MV-4-11 (cell line): Measurements from ENCODE around the gene SMPD4.
"Not testable (repeated sequence)": the region's sequence is repeated elsewhere in the genome, so short reads cannot be mapped to it uniquely, and the experiment has no call there.

ENCODE experiments used
- DNase-seq: peaks from one replicate; lab custom pipeline; 2025; lab: John Stamatoyannopoulos, UW

SMPD4 gene

DNA sequence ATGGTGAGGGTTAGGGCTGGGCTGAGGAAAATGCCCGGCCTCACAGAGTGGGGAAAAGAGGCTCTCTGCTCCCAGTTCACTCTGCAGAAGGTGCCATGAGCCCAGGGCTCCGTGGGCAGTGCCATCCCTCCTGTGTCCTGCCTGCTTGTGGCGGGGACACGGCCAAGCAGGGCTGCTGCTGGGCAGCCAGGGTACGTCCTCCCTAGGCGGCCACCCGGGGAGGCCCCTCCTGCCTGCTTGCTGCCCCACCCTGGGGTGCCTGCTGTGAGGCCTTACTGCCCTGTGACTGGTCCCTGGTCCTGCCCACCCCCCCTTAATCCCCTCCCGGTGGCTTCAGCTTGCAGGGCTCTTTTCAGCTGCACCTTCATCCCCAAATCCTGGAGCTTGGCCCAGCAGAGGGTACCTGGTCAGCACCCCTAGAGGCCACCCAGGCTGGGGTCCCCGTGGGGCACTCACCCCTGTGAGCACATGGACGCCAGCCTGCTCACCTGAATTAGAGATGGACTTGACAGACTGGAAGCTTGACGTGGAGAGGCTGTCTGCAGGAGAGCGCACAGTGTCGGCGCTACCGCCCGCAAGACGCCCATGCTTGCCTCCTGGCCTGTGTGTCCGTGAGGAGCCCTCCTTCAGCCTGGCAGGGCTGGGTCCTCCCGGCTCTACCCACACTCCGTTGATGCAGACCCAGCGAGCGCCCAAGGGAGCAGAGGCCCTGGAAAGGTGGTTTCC is 39.6 kb downstream of the SMPD4 start:
- not testable (repeated sequence) for DNase-seq

DNA sequence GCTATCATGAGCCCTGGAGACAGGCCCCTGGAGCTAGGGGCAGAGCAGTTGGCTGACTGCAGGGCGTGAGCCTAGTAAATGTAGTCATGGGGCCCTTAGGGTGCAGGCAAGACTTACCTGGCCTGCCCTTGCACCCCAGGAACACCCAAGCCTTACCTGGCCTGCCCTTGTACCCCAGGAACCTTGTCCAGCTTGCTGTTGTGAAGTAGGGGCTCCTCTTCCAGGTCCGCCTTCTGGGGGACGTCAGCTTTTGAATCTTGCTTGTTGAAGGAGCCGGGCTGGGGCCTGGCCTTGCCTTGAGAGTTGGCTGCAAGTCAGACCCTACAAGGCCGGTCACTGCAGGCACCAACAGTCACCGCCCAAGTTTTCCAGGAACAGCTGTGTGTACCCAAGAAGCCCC is 40.4 kb downstream of the SMPD4 start:
- not testable (repeated sequence) for DNase-seq

DNA sequence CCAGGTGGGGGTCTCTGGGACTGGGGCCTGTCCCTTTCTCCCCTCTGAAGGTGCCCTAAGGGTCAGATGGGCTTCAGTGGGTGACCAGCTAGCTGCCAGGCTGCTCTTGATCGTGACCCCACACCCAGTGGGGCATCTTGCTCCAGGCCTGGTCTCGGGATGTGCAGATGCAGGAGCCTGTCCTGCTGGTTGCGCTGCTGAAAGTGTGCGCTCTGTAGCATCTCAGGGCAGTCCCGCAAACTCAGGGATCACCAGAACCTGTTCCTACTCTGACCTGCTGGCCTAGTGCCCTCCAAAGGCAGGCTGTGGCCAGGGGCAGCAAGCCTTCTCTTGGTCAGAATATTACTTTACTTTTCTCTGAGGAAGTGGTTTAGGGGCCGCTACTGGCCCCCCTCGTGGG is 40.9 kb downstream of the SMPD4 start:
- DNase-seq: not testable (repeated sequence)

DNA sequence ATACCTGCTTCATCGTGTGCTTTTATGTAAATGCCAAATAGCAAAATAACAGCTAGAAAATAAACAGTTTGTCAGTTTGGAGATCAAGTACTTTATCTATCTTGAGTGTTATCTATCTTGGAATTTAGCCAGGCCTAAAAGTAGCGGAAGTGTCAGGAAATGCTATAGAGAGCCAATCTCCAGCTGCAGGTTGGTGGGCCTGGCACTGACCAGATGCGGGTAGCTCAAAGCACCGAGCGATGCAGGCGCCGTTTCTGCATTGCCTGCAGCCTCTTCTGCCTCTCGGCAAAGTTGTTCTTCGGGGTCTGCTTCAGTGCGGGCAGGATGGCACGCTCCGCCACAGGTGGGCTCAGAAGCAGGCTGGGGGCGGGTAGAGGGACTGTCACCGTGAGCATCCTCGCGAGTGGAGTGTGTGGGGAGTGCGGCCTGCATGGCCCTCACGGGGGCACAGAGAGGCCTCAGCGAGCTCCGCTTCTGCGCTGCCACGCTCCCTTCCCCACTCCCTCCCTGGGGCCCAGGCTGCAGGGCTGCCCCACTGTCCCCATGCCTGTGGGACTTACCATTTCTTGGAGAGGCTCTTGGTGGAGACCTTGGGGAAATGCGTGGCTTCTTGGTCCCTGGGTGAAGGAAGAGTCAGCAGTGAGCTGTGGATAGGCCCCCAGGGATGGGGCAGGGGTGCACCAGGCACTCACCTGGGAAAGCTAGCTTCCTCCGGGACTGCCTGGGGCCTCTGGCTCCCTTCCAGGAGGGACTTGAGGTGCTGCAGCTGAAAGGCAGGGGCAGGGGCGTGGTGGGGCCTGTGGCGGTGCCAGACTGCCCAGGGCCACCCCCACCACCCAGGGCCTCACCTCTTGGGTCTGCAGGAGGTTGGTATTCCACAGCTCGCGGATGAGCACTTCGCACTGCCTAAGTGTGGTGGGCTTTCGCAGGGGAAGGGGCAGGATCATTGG is 41.8 kb downstream of the SMPD4 start:
- not testable (repeated sequence) for DNase-seq

DNA sequence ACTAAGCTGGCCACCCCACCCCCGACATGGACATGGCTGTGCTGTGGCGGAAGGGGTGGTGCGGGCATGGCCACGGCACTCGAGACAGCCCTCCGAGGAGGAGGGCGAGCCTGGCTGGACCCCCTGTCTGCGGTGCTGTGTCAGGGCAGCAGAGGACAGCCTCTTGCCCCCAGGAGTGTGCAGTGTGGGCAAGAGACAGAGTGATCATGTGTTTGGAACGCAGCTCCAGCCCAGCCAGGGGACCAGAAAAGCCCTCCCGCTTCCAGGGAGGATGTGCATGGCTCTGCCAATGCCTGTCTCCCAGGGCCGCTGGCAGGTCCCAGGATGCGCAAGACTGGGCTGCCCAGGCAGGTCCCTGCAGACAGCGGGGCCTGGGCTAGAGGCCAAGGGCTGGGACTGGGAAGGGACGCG is 42.6 kb downstream of the SMPD4 start:
- DNase-seq: not testable (repeated sequence)

DNA sequence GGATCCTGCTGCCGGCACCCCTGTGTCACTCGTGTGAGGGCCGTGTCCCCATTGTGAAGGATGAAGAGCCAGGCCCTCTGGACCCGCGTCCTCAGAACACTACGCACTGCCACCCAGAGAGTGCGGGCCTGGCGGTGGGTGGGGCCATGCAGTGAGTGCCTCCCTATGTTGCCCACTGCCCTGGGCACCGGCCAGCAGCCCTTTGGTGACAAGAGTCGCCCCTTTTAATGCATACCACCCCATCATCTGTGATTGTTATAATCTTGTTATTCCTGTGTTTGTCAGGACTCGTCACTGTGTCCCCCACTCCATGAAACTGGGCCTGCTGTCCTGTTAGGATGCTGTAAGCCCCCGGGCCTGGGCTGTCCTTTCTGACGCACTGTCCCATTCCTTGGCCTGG is 43.1 kb downstream of the SMPD4 start:
- DNase-seq: not testable (repeated sequence)

DNA sequence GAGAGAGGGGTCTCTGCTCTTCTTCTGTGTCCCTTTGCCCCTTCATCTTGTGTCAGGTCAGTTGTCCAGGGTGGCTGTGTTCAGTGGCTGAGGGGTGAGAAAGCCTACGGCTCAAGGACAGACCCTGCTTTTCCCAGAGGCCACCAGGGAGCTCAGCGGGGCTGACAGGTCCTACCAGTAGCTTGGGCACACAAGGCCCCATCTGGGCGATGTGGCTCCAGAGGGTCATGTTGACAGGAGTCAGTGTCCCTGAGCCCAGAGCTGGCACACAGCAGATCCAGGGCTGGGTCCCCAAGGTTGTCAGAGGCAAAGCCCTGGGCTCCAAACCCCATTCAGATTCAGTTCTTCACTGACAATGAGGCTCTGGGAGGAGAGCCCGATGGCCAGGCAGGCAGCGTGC is 44.3 kb downstream of the SMPD4 start:
- not testable (repeated sequence) for DNase-seq

DNA sequence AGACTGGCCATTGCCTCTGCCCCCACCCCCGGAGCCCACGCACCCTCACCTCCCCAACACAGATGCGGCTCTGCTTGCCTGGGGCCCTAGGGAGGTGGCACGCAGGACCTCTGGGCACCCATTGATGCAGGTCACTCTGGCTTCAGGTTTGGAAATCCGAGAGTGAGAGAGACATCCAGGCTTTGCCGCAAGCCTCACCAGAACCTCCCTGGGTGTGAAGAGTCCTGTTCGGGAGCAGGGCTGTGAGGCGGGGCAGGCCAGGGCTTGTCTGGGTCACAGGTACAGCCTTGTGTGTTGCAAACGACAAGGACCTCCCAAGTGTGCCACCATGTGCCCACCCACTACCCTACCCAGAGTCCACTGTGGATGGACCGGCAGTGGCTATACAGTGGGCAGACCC is 44.9 kb downstream of the SMPD4 start:
- DNase-seq: not testable (repeated sequence)

DNA sequence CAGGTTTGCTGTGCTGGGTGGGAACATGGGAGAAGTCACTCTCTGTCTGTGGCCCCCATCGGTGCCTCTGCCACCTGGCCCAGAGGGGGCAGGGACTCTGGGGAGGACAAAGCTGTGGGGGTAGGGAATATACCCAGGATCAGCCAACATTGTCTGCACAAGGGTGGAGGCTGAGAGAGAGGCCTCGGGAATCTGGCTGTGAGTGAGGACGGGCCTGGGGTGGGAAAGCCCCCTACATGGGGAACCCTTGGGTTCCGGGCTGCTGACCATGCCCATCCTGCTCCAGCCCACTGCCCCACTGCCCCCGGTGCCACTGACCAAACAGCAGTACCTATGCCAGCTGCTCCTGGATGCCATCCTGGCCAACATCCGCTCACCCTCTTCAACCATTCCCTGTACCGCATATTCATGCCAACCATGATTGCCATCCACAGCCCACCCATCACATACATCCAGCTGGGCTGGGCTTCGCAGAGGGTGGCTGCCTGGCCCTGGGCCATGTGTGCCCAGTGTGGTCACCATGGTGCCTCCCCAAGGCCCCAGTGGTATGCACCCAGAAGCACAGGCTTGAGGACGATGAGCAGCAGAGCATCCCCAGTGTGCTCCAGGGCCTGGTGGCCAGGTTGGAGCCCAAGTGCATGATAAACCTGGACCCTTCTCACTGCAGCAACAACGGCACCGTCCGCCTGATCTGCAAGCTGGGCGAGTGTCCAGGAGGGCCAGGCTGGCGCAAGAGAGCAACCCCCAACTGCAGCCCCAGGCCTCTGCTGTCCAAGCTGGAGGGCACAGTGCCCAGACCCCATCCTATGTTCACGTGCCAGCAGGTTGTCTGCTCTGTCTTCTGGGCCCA is 45.5 kb downstream of the SMPD4 start:
- DNase-seq: no peak

DNA sequence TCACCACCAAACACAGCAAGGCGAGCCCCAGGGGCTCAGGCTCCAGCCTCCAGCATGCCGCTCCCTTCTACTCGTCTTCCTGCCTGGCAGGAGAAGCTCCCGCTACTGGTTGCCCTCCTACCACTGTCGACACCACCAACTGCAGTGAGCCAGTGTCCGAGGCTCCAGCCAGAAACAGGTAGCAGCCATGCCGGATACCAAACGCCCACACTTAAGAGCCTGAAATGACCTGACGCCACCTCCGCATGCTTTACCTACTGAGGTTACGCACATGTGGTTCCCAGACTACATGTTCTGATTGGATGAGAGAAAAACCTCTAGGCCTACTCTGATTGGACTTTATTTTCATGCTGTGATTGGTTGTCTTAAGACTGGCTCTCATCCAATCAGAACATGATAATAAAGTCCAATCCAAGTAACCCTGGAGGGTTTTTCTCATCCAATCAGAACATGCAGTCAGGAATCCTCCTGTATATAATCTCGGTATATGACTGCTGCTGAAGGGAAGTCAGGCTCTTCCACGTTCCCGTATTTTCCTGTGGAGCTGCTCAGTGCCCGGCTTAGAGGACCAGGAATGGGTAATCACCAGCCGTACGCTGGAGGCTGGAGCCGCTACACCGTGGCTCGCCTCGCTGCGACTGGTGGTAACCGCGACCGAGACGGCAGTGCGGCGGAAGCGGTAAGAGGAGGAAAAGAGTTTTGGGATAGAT is 52.1 kb downstream of the SMPD4 start, which contains the start of gene POTEF:
Gene POTEF, minus strand, starts transcription at position 103 of the 710 bp plus-strand sequence. CDS start 8,707 bp downstream, outside the sequence.
- DNase-seq: not testable (repeated sequence)

DNA sequence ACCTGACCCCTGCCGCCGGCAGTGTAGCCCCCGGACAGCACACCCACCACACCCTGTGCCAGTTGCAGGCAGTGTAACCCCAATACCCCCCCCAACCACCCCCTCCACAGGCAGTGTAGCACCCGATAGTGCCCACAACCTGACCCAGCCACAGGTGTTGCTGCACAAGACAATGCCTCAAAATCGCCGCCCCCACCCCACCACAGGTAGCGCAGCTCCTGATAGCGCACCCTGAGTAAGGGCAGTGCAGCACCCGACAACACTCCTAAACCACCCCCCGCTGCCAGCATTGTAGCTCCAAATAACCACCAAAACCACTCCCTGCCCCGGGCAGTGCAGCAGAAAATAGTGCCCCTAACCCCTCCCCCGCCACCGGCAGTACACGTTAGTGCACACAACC is 52.9 kb downstream of the SMPD4 start:
- DNase-seq: not testable (repeated sequence)

DNA sequence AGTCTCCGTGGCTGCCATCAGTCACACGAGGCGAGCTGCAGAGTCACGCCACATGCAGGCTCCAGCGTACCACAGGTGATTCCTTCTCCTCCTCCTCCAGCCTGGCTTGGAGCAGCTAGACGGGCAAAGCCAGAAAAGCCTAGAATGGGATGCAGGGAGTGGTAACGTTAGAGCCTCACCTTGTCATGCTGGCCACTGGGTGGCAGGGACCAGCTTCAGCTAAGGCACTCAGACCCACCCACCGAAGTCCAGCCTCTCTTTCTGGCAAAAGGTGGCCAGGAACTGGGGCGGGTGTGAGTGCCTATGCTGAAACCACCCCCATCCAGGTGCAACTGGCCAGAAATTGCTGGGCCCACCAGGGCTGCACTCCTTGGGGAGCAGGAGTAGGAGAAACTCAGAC is 53.7 kb downstream of the SMPD4 start:
- not testable (repeated sequence) for DNase-seq

DNA sequence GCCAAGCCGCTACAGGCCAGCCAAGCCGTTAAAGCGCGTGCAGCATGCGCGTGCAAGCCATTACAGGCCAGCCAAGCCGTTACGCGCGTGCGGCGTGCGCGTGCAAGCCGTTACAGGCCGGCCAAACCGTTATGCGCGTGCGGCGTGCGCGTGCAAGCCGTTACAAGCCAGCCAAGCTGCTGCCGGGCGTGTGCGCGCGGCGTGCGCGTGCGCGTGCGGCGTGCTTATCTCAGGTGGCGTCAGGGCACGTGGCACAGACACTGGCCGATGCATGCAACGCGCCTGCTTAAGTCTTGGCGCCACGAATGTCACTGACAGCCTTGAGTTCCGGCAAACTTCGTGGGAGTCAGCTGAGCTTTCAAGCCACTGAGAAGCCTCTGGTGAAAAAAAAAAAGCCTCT is 60.5 kb downstream of the SMPD4 start:
- not testable (repeated sequence) for DNase-seq

DNA sequence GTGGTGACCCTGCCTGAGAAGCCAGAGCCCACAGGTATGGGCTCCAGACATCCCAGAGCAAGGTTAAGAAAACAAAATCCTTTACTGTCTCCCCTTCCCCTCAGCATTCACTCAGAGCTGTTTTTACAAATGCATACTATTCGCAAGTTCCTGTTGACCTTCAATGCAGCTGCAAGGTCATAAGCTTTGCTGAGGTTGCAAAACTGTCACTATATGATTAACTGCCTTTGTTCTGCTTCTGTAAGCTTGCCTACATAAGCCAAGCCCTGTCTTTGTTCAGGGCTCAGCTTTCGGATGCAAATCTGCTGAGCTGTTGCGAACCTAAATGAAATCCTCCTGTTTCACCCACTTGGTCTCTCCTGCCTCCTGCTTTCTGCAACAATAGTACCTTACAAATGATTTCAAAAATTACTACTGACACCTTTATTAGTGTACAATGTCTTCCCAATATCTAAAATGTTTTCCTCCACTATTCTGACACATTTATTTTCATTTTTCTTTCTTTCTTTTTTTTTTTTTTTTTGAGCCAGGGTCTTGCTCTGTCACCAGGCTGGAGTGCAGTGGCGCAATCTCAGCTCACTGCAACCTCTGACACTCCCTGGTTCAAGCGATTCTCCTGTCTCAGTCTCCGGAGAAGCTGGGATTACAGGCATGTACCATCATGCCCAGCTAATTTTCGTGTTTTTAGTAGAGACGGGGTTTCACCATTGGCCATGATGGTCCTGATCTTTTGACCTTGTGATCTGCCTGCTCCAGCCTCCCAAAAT is 78.6 kb downstream of the SMPD4 start:
- DNase-seq: not testable (repeated sequence)
